ENCODE measurements around the gene TEX38.
"Not testable (repeated sequence)": the region's sequence is repeated elsewhere in the genome, so short reads cannot be mapped to it uniquely, and the experiment has no call there.

The TEX38 gene
- total RNA-seq: 0 to 0.07 reads per million in 2 donors

- DNase-seq: no peak
Observed at GRCh38 chr1:46671554-46671953, at the start of gene TEX38. Gene TEX38 (plus strand): TSS chr1:46671854. CDS start chr1:46671935, 81 bp downstream.

- no peak for DNase-seq
Observed at GRCh38 chr1:46621930-46622329, 49.7 kb upstream of the TEX38 start.

- DNase-seq: no peak
Observed at GRCh38 chr1:46622344-46622743, 49.3 kb upstream of the TEX38 start.

- peak in 1 of 5 experiments; percentile 23 for DNase-seq
Observed at GRCh38 chr1:46623743-46624644, 47.7 kb upstream of the TEX38 start.

- no peak for DNase-seq
Observed at GRCh38 chr1:46630719-46631118, 40.9 kb upstream of the TEX38 start.

GRCh38 chr1:46635205-46635604 lies 36.4 kb upstream of the TEX38 start:
- DNase-seq: no peak

- no peak for DNase-seq
Observed at GRCh38 chr1:46637444-46638083, 34.1 kb upstream of the TEX38 start.

GRCh38 chr1:46638921-46639320 lies 32.7 kb upstream of the TEX38 start:
- DNase-seq: no peak

GRCh38 chr1:46639547-46639946 lies 32.1 kb upstream of the TEX38 start:
- no peak for DNase-seq

- no peak for DNase-seq
Observed at GRCh38 chr1:46642115-46642680, 29.5 kb upstream of the TEX38 start.

GRCh38 chr1:46643368-46643775 lies 28.3 kb upstream of the TEX38 start:
- no peak for DNase-seq

GRCh38 chr1:46645815-46646214 lies 25.8 kb upstream of the TEX38 start:
- no peak for DNase-seq

- no peak for DNase-seq
Observed at GRCh38 chr1:46646331-46646730, 25.3 kb upstream of the TEX38 start.

GRCh38 chr1:46646844-46647243 lies 24.8 kb upstream of the TEX38 start:
- DNase-seq: no peak

- DNase-seq: no peak
Observed at GRCh38 chr1:46647611-46648010, 24.0 kb upstream of the TEX38 start.

GRCh38 chr1:46649764-46650163 lies 21.9 kb upstream of the TEX38 start:
- DNase-seq: no peak

- DNase-seq: no peak
Observed at GRCh38 chr1:46650491-46650890, 21.2 kb upstream of the TEX38 start.

GRCh38 chr1:46651152-46651551 lies 20.5 kb upstream of the TEX38 start:
- DNase-seq: not testable (repeated sequence)

GRCh38 chr1:46652321-46653100 lies 19.1 kb upstream of the TEX38 start:
- peak in 1 of 5 experiments; percentile 51 for DNase-seq

GRCh38 chr1:46653405-46653958 lies 18.2 kb upstream of the TEX38 start:
- DNase-seq: no peak

GRCh38 chr1:46654012-46654411 lies 17.6 kb upstream of the TEX38 start:
- DNase-seq: no peak

- DNase-seq: not testable (repeated sequence)
Observed at GRCh38 chr1:46654698-46655097, 17.0 kb upstream of the TEX38 start.

Measured in T-helper 2 cell (primary cell).